Effector memory CD8-positive, alpha-beta T cell (primary cell): ENCODE results near the gene GNL2.
"Not testable (repeated sequence)": the region's sequence is repeated elsewhere in the genome, so short reads cannot be mapped to it uniquely, and the experiment has no call there.

Experiments used
- ATAC-seq: fragments of 150-1000 bp; cut with Tn5 transposase; replicated peaks from 2 replicates; pipeline ENCODE4 v1.10.0; 2021; ENCODE audit warnings: mild to moderate bottlenecking, moderate library complexity
- DNase-seq, 3 experiments: peaks; one replicate each; pipeline ENCODE4 v3.0.0; 2021
- H3K27ac Mint-ChIP-seq, 2 donors: one replicate each; pipeline ENCODE4 v1.8.0; 2022; ENCODE audit warnings: mild to moderate bottlenecking in 2 of 2, mixed read lengths in 2 of 2, moderate library complexity in 2 of 2
- H3K27me3 Mint-ChIP-seq, 2 donors: one replicate each; pipeline ENCODE4 v1.8.0; 2022; ENCODE audit warnings: mixed read lengths in 2 of 2
- H3K36me3 Mint-ChIP-seq: one replicate; pipeline ENCODE4 v1.8.0; 2022; ENCODE audit warnings: mild to moderate bottlenecking, moderate library complexity, mixed read lengths; ENCODE audit not compliant: insufficient read depth
- H3K4me1 Mint-ChIP-seq, 2 donors: one replicate each; pipeline ENCODE4 v1.8.0; 2022; ENCODE audit warnings: low read depth in 2 of 2, mixed read lengths in 2 of 2
- H3K4me3 Mint-ChIP-seq, 2 donors: one replicate each; pipeline ENCODE4 v1.8.0; 2022; ENCODE audit warnings: mild to moderate bottlenecking in 2 of 2, mixed read lengths in 2 of 2, moderate library complexity in 2 of 2
- H3K9me3 Mint-ChIP-seq, 2 donors: one replicate each; pipeline ENCODE4 v1.8.0; 2022; ENCODE audit warnings: mixed read lengths in 2 of 2

Gene GNL2

GRCh38 chr1:37602750-37603694 lies 7.3 kb upstream of the GNL2 start:
- Mint-ChIP-seq H3K36me3 (no peaks in the 10 kb centered on the region), H3K4me3 (no peak overlapping the region), H3K4me1 (peaks cover 3 to 5% of the 10 kb centered on the region in 2 donors), H3K27ac (no peak overlapping the region), H3K27me3 (peaks cover 0 to 19% of the 10 kb centered on the region in 2 donors), H3K9me3 (no peaks in the 10 kb centered on the region)
- peak; percentile 65 for ATAC-seq
- peak; percentile 35 to 41 (median 39) for DNase-seq

GRCh38 chr1:37601441-37601840 lies 5.7 kb upstream of the GNL2 start:
- Mint-ChIP-seq H3K27me3 (peaks cover 0 to 19% of the 10 kb centered on the region in 2 donors), H3K27ac (no peak overlapping the region), H3K36me3 (peaks cover 1% of the 10 kb centered on the region)

GRCh38 chr1:37599940-37600339 lies 4.2 kb upstream of the GNL2 start:
- Mint-ChIP-seq H3K4me1 (peaks cover 17 to 19% of the 10 kb centered on the region in 2 donors), H3K27me3 (peaks cover 0 to 19% of the 10 kb centered on the region in 2 donors), H3K27ac (peak overlapping the region in 1 of 2 donors; percentile 39), H3K9me3 (no peaks in the 10 kb centered on the region), H3K4me3 (no peak overlapping the region), H3K36me3 (peaks cover 11% of the 10 kb centered on the region)
- no peak for ATAC-seq
- DNase-seq: no peak

More at GRCh38 chr1:37601441-37601840, 5.7 kb upstream of the GNL2 start:
- Mint-ChIP-seq H3K4me1 (peaks cover 4 to 5% of the 10 kb centered on the region in 2 donors), H3K9me3 (no peaks in the 10 kb centered on the region), H3K4me3 (no peak overlapping the region)
- ATAC-seq (no peak), DNase-seq (no peak)

GRCh38 chr1:37596182-37596667 lies 488 bp upstream of the GNL2 start:
- no peak for ATAC-seq

GRCh38 chr1:37593726-37594125 lies 2.0 kb downstream of the GNL2 start:
- no peak for ATAC-seq
- Mint-ChIP-seq H3K36me3 (peaks cover 41% of the 10 kb centered on the region), H3K9me3 (no peaks in the 10 kb centered on the region), H3K27me3 (no peaks in the 10 kb centered on the region), H3K4me3 (no peak overlapping the region), H3K27ac (no peak overlapping the region), H3K4me1 (peaks cover 20 to 24% of the 10 kb centered on the region in 2 donors)
- no peak for DNase-seq

More at GRCh38 chr1:37596182-37596667, 488 bp upstream of the GNL2 start:
- Mint-ChIP-seq H3K27me3 (no peaks in the 10 kb centered on the region), H3K4me1 (peaks cover 20 to 24% of the 10 kb centered on the region in 2 donors), H3K27ac (peak overlapping the region; percentile 94 to 97), H3K36me3 (peaks cover 22% of the 10 kb centered on the region), H3K9me3 (no peaks in the 10 kb centered on the region), H3K4me3 (peak overlapping the region; percentile 97 to 98)
- no peak for DNase-seq

GRCh38 chr1:37588939-37589338 lies 6.8 kb downstream of the GNL2 start:
- no peak overlapping the region for H3K27ac Mint-ChIP-seq
- no peak for ATAC-seq
- H3K4me1 Mint-ChIP-seq: peaks cover 3 to 4% of the 10 kb centered on the region in 2 donors
- H3K9me3 Mint-ChIP-seq: no peaks in the 10 kb centered on the region
- H3K27me3 Mint-ChIP-seq: no peaks in the 10 kb centered on the region
- H3K36me3 Mint-ChIP-seq: peaks cover 61% of the 10 kb centered on the region
- DNase-seq: no peak
- no peak overlapping the region for H3K4me3 Mint-ChIP-seq

GRCh38 chr1:37584544-37584943 lies 11.2 kb downstream of the GNL2 start:
- ATAC-seq, H3K27me3 Mint-ChIP-seq, DNase-seq, H3K4me1 Mint-ChIP-seq, H3K27ac Mint-ChIP-seq, H3K4me3 Mint-ChIP-seq, H3K9me3 Mint-ChIP-seq: not testable (repeated sequence)
- H3K36me3 Mint-ChIP-seq: peaks cover 80% of the 10 kb centered on the region

GRCh38 chr1:37575692-37576091 lies 20.0 kb downstream of the GNL2 start:
- Mint-ChIP-seq H3K36me3 (peaks cover 80% of the 10 kb centered on the region), H3K27me3 (no peaks in the 10 kb centered on the region), H3K4me1 (peaks cover 4 to 8% of the 10 kb centered on the region in 2 donors), H3K4me3 (no peak overlapping the region), H3K9me3 (no peaks in the 10 kb centered on the region), H3K27ac (no peak overlapping the region)
- ATAC-seq (no peak), DNase-seq (no peak)

GRCh38 chr1:37574834-37575480 lies 20.8 kb downstream of the GNL2 start:
- peaks cover 78% of the 10 kb centered on the region for H3K36me3 Mint-ChIP-seq
- ATAC-seq (no peak), DNase-seq (no peak)
- H3K4me1 Mint-ChIP-seq: peaks cover 0 to 8% of the 10 kb centered on the region in 2 donors
- H3K27ac Mint-ChIP-seq: peak overlapping the region in 1 of 2 donors; percentile 44
- H3K27me3 Mint-ChIP-seq: no peaks in the 10 kb centered on the region
- no peaks in the 10 kb centered on the region for H3K9me3 Mint-ChIP-seq
- no peak overlapping the region for H3K4me3 Mint-ChIP-seq

GRCh38 chr1:37570528-37571334 lies 25.0 kb downstream of the GNL2 start:
- H3K36me3 Mint-ChIP-seq: peaks cover 76% of the 10 kb centered on the region
- no peak for DNase-seq
- peak overlapping the region in 1 of 2 donors; percentile 46 for H3K27ac Mint-ChIP-seq
- peaks cover 0 to 8% of the 10 kb centered on the region in 2 donors for H3K4me1 Mint-ChIP-seq
- H3K9me3 Mint-ChIP-seq: no peaks in the 10 kb centered on the region
- no peak overlapping the region for H3K4me3 Mint-ChIP-seq
- no peaks in the 10 kb centered on the region for H3K27me3 Mint-ChIP-seq
- ATAC-seq: no peak

GRCh38 chr1:37567023-37567422 lies 28.7 kb downstream of the GNL2 start:
- Mint-ChIP-seq H3K27ac (no peak overlapping the region), H3K9me3 (no peaks in the 10 kb centered on the region), H3K4me3 (no peak overlapping the region), H3K36me3 (peaks cover 49% of the 10 kb centered on the region), H3K27me3 (no peaks in the 10 kb centered on the region), H3K4me1 (peaks cover 0 to 5% of the 10 kb centered on the region in 2 donors)
- ATAC-seq (no peak), DNase-seq (no peak)

GRCh38 chr1:37564892-37565291 lies 30.8 kb downstream of the GNL2 start:
- Mint-ChIP-seq H3K27ac (no peak overlapping the region), H3K36me3 (peaks cover 41% of the 10 kb centered on the region), H3K27me3 (peaks cover 0 to under 1% of the 10 kb centered on the region in 2 donors), H3K9me3 (no peaks in the 10 kb centered on the region), H3K4me1 (no peaks in the 10 kb centered on the region), H3K4me3 (no peak overlapping the region)
- no peak for DNase-seq
- ATAC-seq: no peak

GRCh38 chr1:37562984-37563383 lies 32.8 kb downstream of the GNL2 start:
- Mint-ChIP-seq H3K36me3 (peaks cover 26% of the 10 kb centered on the region), H3K9me3 (no peaks in the 10 kb centered on the region), H3K4me1 (no peaks in the 10 kb centered on the region), H3K27ac (no peak overlapping the region), H3K4me3 (no peak overlapping the region), H3K27me3 (peaks cover 0 to 12% of the 10 kb centered on the region in 2 donors)
- no peak for DNase-seq
- ATAC-seq: no peak
